Peyer's patch (tissue), 4 donors: ENCODE measurements around the gene CDH23. TPM values are rescaled to one million over a fixed set of nuclear protein-coding genes. Genes with fewer than 3 reads are reported as not detected.
A peak's percentile ranks its signal among the peaks of the same experiment; 100 is the strongest.

Experiments
- DNase-seq, 3 donors: peaks; one replicate each; pipeline ENCODE4 v3.0.0-alpha.2; 2017 to 2019
- H3K27ac ChIP-seq, 4 donors: fragments of 200-600 bp; sonication (generic); one replicate each; pipeline ENCODE4 v1.5.1; 2016 to 2019
- H3K27me3 ChIP-seq, 2 donors: fragments of 200-600 bp; sonication (generic); one replicate each; pipeline ENCODE4 v1.5.1; 2019
- H3K36me3 ChIP-seq, 3 donors: fragments of 200-600 bp; sonication (generic); one replicate each; pipeline ENCODE4 v1.5.1; 2016 to 2019
- H3K4me1 ChIP-seq, 4 donors: fragments of 200-600 bp; sonication (generic); one replicate each; pipeline ENCODE4 v1.5.1; 2016 to 2019
- H3K4me3 ChIP-seq, 4 donors: fragments of 200-600 bp; sonication (generic); 1 replicate in 3 of 4; 2 replicates in 1 of 4; pipeline ENCODE4 v1.5.1; 2016 to 2019; ENCODE audit warnings: mild to moderate bottlenecking in 1 of 4
- H3K9me3 ChIP-seq, 4 donors: fragments of 200-600 bp; sonication (generic); one replicate each; pipeline ENCODE4 v1.5.1; 2016 to 2019; ENCODE audit warnings: mild to moderate bottlenecking in 1 of 4
- POLR2A ChIP-seq, 2 donors: fragments of 450-650 bp; IDR thresholded peaks; one replicate each; pipeline ENCODE4 v1.5.1; 2017; ENCODE audit warnings: antibody characterized with exemption in 2 of 2, mild to moderate bottlenecking in 2 of 2, moderate library complexity in 2 of 2
- total RNA-seq, 4 donors: library from RNA; depleted of rRNA; stranded (reverse); fragments of >200 nt; gene quantifications; one replicate each; pipeline ENCODE4 v1.1.0, GENCODE V29; 2016
- TF ChIP-seq, protein P1 (sequence below), 6 experiments: fragments of 450-650 bp in 4 of 6; fragments of 200-600 bp in 2 of 6; sonication (generic) in 1 of 6; IDR thresholded peaks; one replicate each; pipeline ENCODE4 v1.5.1; 2017 to 2019; ENCODE audit warnings: antibody characterized with exemption in 6 of 6, mild to moderate bottlenecking in 3 of 6, moderate library complexity in 1 of 6

CDH23 gene
- total RNA-seq, 4 donors from 2014 or later: 3.2 to 9.9 (median 5.4) TPM

DNA sequence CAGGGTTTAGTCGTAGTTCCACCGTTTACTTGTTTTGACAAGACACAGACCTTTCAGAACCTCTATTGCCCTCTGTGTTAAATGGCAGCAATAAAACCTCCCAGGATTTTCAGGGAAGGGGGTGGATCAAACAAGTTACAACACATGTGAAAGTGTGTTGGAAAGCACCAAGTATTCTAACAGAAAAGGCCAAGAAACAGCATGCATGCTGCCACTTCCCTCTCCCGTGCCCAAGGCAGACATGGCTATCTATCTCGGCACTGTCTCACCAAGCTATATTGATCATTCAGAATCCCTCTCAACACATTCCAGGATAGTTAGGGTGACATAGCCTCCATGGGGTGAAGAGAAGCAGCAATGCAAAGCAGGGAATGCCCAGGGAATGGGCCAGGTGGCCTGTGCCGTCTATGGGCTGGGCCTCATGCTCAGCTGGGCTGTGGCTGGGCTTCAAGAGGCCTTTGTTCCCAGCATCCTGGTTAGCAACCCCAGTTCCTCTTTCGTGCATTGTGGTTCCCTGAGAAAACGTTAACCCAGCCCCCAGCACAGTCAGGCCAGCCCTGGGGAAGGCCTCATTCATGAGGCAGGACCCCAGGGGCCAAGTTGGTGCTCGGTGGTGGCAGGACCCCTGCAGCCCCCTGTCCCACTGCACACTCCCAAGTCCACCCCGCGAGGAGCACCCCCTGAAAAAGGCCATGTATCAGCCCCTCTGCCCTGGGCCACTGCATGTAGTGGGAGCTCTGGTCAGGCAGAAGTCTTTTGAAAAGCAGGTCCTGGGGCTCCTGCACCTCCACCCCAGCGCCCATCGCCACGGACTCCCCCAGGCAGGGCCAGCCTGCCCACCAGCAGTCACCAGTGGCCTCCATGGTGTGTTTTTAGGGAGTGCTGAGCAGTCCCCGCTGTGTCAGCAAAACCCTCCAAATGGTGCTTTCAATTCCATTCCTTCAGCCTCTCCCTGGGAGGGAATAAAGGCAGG is 351.1 kb downstream of the CDH23 start:
- H3K4me3 ChIP-seq: no peak overlapping the region
- peaks cover 38 to 73% (median 66%) of the 10 kb centered on the region in 4 donors for H3K4me1 ChIP-seq
- H3K9me3 ChIP-seq: no peaks in the 10 kb centered on the region
- no peaks in the 10 kb centered on the region for H3K27me3 ChIP-seq
- TF ChIP-seq, protein P1, sequence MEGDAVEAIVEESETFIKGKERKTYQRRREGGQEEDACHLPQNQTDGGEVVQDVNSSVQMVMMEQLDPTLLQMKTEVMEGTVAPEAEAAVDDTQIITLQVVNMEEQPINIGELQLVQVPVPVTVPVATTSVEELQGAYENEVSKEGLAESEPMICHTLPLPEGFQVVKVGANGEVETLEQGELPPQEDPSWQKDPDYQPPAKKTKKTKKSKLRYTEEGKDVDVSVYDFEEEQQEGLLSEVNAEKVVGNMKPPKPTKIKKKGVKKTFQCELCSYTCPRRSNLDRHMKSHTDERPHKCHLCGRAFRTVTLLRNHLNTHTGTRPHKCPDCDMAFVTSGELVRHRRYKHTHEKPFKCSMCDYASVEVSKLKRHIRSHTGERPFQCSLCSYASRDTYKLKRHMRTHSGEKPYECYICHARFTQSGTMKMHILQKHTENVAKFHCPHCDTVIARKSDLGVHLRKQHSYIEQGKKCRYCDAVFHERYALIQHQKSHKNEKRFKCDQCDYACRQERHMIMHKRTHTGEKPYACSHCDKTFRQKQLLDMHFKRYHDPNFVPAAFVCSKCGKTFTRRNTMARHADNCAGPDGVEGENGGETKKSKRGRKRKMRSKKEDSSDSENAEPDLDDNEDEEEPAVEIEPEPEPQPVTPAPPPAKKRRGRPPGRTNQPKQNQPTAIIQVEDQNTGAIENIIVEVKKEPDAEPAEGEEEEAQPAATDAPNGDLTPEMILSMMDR (IDR thresholded peaks at IDR 0.05): no peak
- TF ChIP-seq POLR2A (IDR thresholded peaks at IDR 0.05): no peak
- peak overlapping the region; percentile 82 to 93 (median 88) for H3K27ac ChIP-seq
- peaks cover 0 to 28% (median 3%) of the 10 kb centered on the region in 3 donors for H3K36me3 ChIP-seq
- DNase-seq: peak in 2 of 3 donors; percentile 72 to 76

DNA sequence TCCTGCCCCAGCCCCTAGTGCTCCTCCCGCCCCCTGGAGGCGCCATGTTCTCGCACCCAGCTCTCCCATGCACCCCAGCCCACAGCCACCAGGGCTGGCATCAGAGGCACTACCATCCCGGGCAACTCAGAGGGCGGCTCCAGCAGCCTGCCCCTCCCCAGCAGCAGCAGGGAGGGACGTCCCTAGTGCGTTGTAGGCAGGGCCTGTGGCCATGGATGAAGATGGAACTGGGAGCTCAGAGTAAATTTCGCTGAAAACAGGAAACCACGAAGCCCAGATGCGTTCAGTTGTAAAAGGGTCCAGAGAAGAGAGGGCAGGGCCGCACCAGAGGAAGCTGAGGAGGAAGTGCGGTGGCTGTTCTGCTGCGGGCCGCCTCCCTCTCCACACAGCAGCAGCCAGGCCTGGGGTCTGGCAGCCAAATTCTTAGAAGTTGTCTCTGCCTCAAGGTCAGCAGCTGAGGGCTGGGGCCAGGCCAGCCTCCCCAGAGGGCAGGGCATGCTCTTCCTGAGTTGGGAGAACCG is 352.0 kb downstream of the CDH23 start:
- peaks cover 40 to 82% (median 75%) of the 10 kb centered on the region in 4 donors for H3K4me1 ChIP-seq
- H3K36me3 ChIP-seq: peaks cover 0 to 31% (median 3%) of the 10 kb centered on the region in 3 donors
- peak overlapping the region in 1 of 4 donors; percentile 14 for H3K4me3 ChIP-seq
- TF ChIP-seq, protein P1 (IDR thresholded peaks at IDR 0.05): peak in 3 of 6 experiments; percentile 33 to 34 (median 33)
- no peak for TF ChIP-seq POLR2A (IDR thresholded peaks at IDR 0.05)
- peak; percentile 76 to 93 (median 87) for DNase-seq
- no peaks in the 10 kb centered on the region for H3K27me3 ChIP-seq
- no peaks in the 10 kb centered on the region for H3K9me3 ChIP-seq
- peak overlapping the region; percentile 82 to 93 (median 88) for H3K27ac ChIP-seq

DNA sequence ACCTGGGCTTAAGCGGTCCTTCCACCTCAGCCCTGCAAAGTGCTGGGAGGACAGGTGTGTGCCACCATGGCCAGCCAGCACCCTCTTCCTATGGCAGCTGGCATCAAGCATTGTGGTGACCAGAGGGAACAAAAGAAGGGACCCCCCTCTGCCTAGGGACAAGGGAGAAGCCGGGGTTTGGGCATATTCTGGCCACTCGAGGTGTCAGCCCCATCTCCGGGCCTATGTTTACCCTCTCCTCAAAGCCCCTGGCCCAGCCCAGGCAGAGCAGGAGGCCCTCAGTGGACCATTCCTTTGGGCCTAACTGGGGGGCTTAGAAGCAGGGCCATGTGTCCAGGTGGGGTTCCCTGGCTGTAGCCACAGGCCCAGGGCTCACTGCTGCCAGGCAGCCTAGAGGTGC is 352.7 kb downstream of the CDH23 start:
- H3K27ac ChIP-seq: peak overlapping the region; percentile 82 to 93 (median 88)
- TF ChIP-seq, protein P1 (IDR thresholded peaks at IDR 0.05): no peak
- no peak for TF ChIP-seq POLR2A (IDR thresholded peaks at IDR 0.05)
- no peak for DNase-seq
- peaks cover 45 to 89% (median 82%) of the 10 kb centered on the region in 4 donors for H3K4me1 ChIP-seq
- H3K9me3 ChIP-seq: no peaks in the 10 kb centered on the region
- no peak overlapping the region for H3K4me3 ChIP-seq
- peaks cover 0 to 31% (median 3%) of the 10 kb centered on the region in 3 donors for H3K36me3 ChIP-seq
- no peaks in the 10 kb centered on the region for H3K27me3 ChIP-seq

DNA sequence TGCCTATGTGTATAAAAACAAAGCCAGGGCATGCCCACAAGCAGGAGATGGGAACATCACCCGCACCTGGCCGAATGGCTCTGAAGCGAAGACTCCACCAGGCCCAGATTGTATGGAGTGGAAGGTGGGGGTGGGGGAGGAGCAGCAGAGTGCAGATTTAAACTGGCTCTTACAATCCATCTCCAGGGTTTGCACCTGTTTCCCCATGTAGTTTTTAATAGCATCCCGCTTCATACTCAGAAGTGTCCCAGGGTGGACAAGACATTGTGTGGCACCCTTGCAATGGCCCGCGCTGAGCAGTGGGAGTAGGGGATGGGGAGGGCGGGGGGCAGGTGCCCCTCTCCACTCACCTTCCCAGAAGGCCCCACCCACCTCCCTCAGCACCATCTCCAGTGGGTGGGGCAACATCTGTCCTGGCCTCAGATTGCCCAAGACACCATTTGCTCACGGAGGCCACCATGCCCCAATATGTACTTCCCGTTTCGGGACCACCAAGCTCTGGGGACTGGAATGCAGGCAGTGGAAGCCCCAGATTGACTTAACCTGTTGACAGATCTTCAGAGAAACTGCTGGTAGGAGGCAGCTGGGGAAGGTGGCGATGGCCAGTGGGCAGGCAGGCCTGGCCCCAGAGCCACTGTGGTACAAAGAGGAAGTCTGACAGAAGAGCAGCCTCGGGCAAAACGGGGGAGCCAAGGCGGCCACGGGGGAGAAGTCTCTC is 353.6 kb downstream of the CDH23 start:
- DNase-seq: peak in 1 of 3 donors; percentile 39
- Histone ChIP-seq H3K27me3 (no peaks in the 10 kb centered on the region), H3K4me3 (no peak overlapping the region), H3K27ac (peak overlapping the region; percentile 82 to 93 (median 88)), H3K9me3 (no peaks in the 10 kb centered on the region), H3K36me3 (peaks cover 0 to 31% (median 3%) of the 10 kb centered on the region in 3 donors), H3K4me1 (peaks cover 45 to 92% (median 87%) of the 10 kb centered on the region in 4 donors)
- TF ChIP-seq POLR2A (IDR thresholded peaks at IDR 0.05): no peak
- TF ChIP-seq, protein P1 (IDR thresholded peaks at IDR 0.05): no peak

DNA sequence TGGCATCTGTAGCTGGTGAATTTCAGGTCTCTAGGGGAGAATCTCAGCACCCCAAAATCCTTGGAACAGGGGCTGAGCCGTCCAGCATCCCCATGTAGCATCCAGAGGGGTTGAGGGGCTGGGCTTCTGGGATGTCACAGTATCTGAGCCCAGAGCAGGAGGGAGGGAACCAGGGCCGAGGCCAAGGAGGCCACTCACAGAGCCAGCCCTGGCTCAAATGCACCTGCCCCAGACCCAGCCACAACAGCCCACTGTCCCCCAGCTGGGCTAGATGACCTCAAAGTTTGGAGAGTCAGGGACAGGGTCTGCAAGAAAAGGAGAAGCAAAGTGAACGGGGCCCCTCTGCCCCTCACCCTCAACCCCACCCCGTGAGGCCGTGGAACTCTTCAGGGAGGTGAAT is 354.3 kb downstream of the CDH23 start:
- TF ChIP-seq, protein P1 (IDR thresholded peaks at IDR 0.05): no peak
- TF ChIP-seq POLR2A (IDR thresholded peaks at IDR 0.05): no peak
- H3K27me3 ChIP-seq: no peaks in the 10 kb centered on the region
- no peak overlapping the region for H3K4me3 ChIP-seq
- H3K9me3 ChIP-seq: no peaks in the 10 kb centered on the region
- H3K4me1 ChIP-seq: peaks cover 44 to 93% (median 90%) of the 10 kb centered on the region in 4 donors
- H3K36me3 ChIP-seq: peaks cover 0 to 31% (median 3%) of the 10 kb centered on the region in 3 donors
- DNase-seq: no peak
- H3K27ac ChIP-seq: peak overlapping the region; percentile 29 to 93 (median 88)
